T-cell (primary cell): ENCODE measurements around the gene TSPAN14. TPM values are rescaled to one million over a fixed set of nuclear protein-coding genes. Genes with fewer than 3 reads are reported as not detected.
A peak's percentile ranks its signal among the peaks of the same experiment; 100 is the strongest.

Experiments
- ATAC-seq, 4 experiments: fragments of 200-7000 bp in 3 of 4; fragments of 150-1000 bp in 1 of 4; cut with Tn5 transposase; replicated peaks in 1 of 4; 1 replicate in 3 of 4; 2 replicates in 1 of 4; pipeline ENCODE4 v1.10.0; 2021; ENCODE audit warnings: moderate library complexity in 3 of 4, mild to moderate bottlenecking in 2 of 4, moderate number of reproducible peaks in 1 of 4
- CTCF ChIA-PET, 2 donors: fragments of 300-600 bp; sonication (Branson Sonifier 250); formaldehyde crosslinking; loops; one replicate each; lab custom pipeline; 2022; ENCODE audit warnings: antibody characterized with exemption in 2 of 2; lab: Charles Lee
- POLR2A ChIA-PET, 2 donors: fragments of 300-600 bp; sonication (Branson Sonifier 250); formaldehyde crosslinking; loops; one replicate each; lab custom pipeline; 2022; ENCODE audit warnings: antibody characterized with exemption in 2 of 2; lab: Charles Lee
- DNase-seq, 35 experiments: peaks; one replicate each; pipeline versions ENCODE4 v3.0.0 to v3.0.0-alpha.2; 2013 to 2023
- H3K27ac ChIP-seq: one replicate; pipeline ENCODE4 v1.5.1; 2013; ENCODE audit warnings: low read length
- H3K27me3 ChIP-seq, 2 experiments: replicated peaks in 1 of 2; 1 replicate in 1 of 2; 2 replicates in 1 of 2; pipeline versions ENCODE4 v1.6.1 to v1.7.0; 2013; ENCODE audit warnings: low read length in 1 of 2, mixed read lengths in 1 of 2; ENCODE audit not compliant: control insufficient read depth in 2 of 2, insufficient read depth in 2 of 2; ENCODE audit errors: extremely low read depth in 1 of 2
- H3K36me3 ChIP-seq, 2 donors: 1 replicate in 1 of 2; 2 replicates in 1 of 2; pipeline versions ENCODE4 v1.6.1 to v1.7.0; 2013; ENCODE audit warnings: low read length in 1 of 2; ENCODE audit not compliant: control insufficient read depth in 2 of 2, insufficient read depth in 1 of 2; ENCODE audit errors: extremely low read depth in 1 of 2
- H3K4me1 ChIP-seq, 2 experiments: 1 replicate in 1 of 2; 2 replicates in 1 of 2; pipeline versions ENCODE4 v1.6.1 to v1.7.0; 2013; ENCODE audit warnings: low read length in 2 of 2, mixed read lengths in 1 of 2; ENCODE audit not compliant: insufficient read depth in 2 of 2, control insufficient read depth in 1 of 2; ENCODE audit errors: extremely low read depth in 1 of 2
- H3K4me3 ChIP-seq, 2 donors: 1 replicate in 1 of 2; 2 replicates in 1 of 2; pipeline versions ENCODE4 v1.5.1 to v1.7.0; 2013; ENCODE audit warnings: mild to moderate bottlenecking in 2 of 2, low read length in 1 of 2, moderate library complexity in 1 of 2; ENCODE audit not compliant: control insufficient read depth in 1 of 2; ENCODE audit errors: extremely low read depth in 1 of 2
- H3K9me3 ChIP-seq: 2 replicates; pipeline ENCODE4 v1.7.0; 2013
- H3K27ac Mint-ChIP-seq, 2 donors: one replicate each; pipeline ENCODE4 v1.8.0; 2020 to 2021; ENCODE audit warnings: mild to moderate bottlenecking in 2 of 2, mixed read lengths in 2 of 2
- H3K27me3 Mint-ChIP-seq, 2 donors: one replicate each; pipeline ENCODE4 v1.8.0; 2021 to 2022; ENCODE audit warnings: mixed read lengths in 2 of 2
- H3K36me3 Mint-ChIP-seq: one replicate; pipeline ENCODE4 v1.8.0; 2021; ENCODE audit warnings: mixed read lengths
- H3K4me1 Mint-ChIP-seq, 3 donors: one replicate each; pipeline ENCODE4 v1.8.0; 2020 to 2022; ENCODE audit warnings: mixed read lengths in 3 of 3, mild to moderate bottlenecking in 1 of 3
- H3K4me3 Mint-ChIP-seq, 3 donors: one replicate each; pipeline ENCODE4 v1.8.0; 2020 to 2022; ENCODE audit warnings: mild to moderate bottlenecking in 3 of 3, mixed read lengths in 3 of 3, moderate library complexity in 3 of 3
- H3K9me3 Mint-ChIP-seq, 3 donors: one replicate each; pipeline ENCODE4 v1.8.0; 2020 to 2022; ENCODE audit warnings: mixed read lengths in 3 of 3
- WGBS: methylation state at CpG from one replicate; pipeline ENCODE4 v1.1.5; 2013; ENCODE audit warnings: missing lambda C conversion rate; ENCODE audit not compliant: insufficient coverage; 5-methylcytosine and 5-hydroxymethylcytosine counted together
- total RNA-seq, 35 experiments: library from RNA in 6 of 35; stranded (reverse) in 6 of 35; fragments of 120-200 nt in 1 of 35; gene quantifications; one replicate each; pipeline versions ENCODE4 v1.2.1 to v1.2.4 and lab custom pipeline; 2013 to 2026

TSPAN14 gene
- total RNA-seq, 5 donors from 2014 or later (not counting 1 experiment from before 2014, with no cell fraction given) = 130 to 204 (median 194) TPM

DNA sequence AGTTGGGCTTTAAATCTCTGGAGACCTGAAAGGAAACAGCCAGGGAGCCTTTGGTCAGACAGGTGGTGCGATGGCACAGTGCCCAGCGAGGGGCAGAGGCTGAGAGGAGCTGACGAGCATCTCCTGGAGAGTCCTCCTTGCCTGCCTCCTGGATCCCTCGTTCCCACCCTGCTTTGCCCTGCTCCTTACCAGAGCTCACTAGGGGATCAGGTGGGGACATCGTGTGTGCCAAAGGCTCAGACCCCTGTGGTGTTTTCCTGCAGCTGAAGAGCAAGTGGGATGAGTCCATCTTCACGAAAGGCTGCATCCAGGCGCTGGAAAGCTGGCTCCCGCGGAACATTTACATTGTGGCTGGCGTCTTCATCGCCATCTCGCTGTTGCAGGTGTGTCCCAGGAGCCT lies 61.8 kb downstream of the TSPAN14 start:
- ChIA-PET POLR2A (no interaction called here), CTCF (interaction anchor here in 1 of 2 donors (2.6 kb wide), 1 partner anchor 10 kb away, joined by 10 read pairs; no protein-coding TSS in a partner anchor)
- H3K4me1 ChIP-seq = peaks cover 3 to 24% of the 10 kb centered on the region in 2 experiments
- no peaks in the 10 kb centered on the region for H3K27me3 ChIP-seq
- Mint-ChIP-seq H3K9me3 (no peaks in the 10 kb centered on the region), H3K4me1 (peaks cover 30 to 57% (median 39%) of the 10 kb centered on the region in 3 donors), H3K36me3 (peaks cover 65% of the 10 kb centered on the region), H3K27me3 (no peaks in the 10 kb centered on the region), H3K4me3 (no peak overlapping the region), H3K27ac (peak overlapping the region in 1 of 2 donors; percentile 74)
- H3K9me3 ChIP-seq = no peaks in the 10 kb centered on the region
- H3K27ac ChIP-seq = no peak overlapping the region
- no peak for DNase-seq
- no peak for ATAC-seq
- WGBS = 91% methylated on average over 10 of the region's 12 CpGs
- peaks cover 22 to 97% of the 10 kb centered on the region in 2 donors for H3K36me3 ChIP-seq
- H3K4me3 ChIP-seq = no peak overlapping the region

DNA sequence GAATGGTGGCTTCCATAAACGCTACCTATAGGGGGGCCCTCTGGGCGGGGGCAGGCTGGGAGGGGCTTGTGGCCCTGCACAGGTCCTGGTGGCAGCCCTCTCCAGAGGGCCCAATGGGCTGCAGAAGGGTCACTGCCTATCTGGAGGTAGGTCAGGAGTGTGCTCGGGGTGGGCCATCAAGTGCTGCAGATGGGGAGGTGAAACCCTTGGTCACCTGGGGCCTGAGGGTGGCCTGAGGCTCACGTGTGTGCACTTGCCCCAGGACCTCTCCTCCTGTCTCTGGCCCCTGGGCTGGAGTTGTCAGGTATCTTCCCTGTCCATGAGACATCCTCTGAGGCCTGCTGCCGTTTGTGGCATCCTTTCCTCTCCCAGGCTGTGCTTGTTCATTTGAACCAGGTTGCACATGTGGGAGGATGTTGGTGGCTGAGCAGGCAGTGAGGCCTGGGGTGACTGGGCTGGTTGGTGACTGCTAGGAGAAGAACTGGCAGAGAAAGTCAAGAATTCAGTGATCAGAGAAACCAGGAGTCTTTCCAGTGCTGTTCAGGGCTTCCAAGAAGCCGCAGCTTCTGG lies 62.5 kb downstream of the TSPAN14 start:
- Histone ChIP-seq H3K4me3 (no peak overlapping the region), H3K27me3 (no peaks in the 10 kb centered on the region), H3K9me3 (no peaks in the 10 kb centered on the region), H3K4me1 (peaks cover 0 to 18% of the 10 kb centered on the region in 2 experiments), H3K27ac (no peak overlapping the region), H3K36me3 (peaks cover 24 to 91% of the 10 kb centered on the region in 2 donors)
- Mint-ChIP-seq H3K27ac (peak overlapping the region; percentile 74 to 84), H3K27me3 (no peaks in the 10 kb centered on the region), H3K4me3 (no peak overlapping the region), H3K9me3 (no peaks in the 10 kb centered on the region), H3K36me3 (peaks cover 65% of the 10 kb centered on the region), H3K4me1 (peaks cover 24 to 52% (median 32%) of the 10 kb centered on the region in 3 donors)
- no peak for ATAC-seq
- WGBS = 79% methylated on average over 5 of the region's 6 CpGs
- POLR2A ChIA-PET = no interaction called here
- no peak for DNase-seq
- CTCF ChIA-PET = no interaction called here

- Histone ChIP-seq H3K36me3 (peaks cover 24 to 85% of the 10 kb centered on the region in 2 donors), H3K4me3 (no peak overlapping the region), H3K4me1 (peaks cover 0 to 11% of the 10 kb centered on the region in 2 experiments), H3K27ac (no peak overlapping the region), H3K27me3 (no peaks in the 10 kb centered on the region), H3K9me3 (no peaks in the 10 kb centered on the region)
- 95% methylated on average over 19 of the region's 21 CpGs for WGBS
- Mint-ChIP-seq H3K4me3 (no peak overlapping the region), H3K27ac (peak overlapping the region; percentile 41 to 44), H3K4me1 (peaks cover 26 to 45% (median 26%) of the 10 kb centered on the region in 3 donors), H3K27me3 (no peaks in the 10 kb centered on the region), H3K36me3 (peaks cover 59% of the 10 kb centered on the region), H3K9me3 (no peaks in the 10 kb centered on the region)
- ATAC-seq (no peak), DNase-seq (no peak)
- ChIA-PET POLR2A (interaction anchor here in 1 of 2 donors (0.6 kb wide), 1 partner anchor 34 kb away, joined by 4 read pairs; no protein-coding TSS in a partner anchor), CTCF (no interaction called here)
Measured at GRCh38 chr10:80517416-80518142, 63.5 kb downstream of the TSPAN14 start.

DNA sequence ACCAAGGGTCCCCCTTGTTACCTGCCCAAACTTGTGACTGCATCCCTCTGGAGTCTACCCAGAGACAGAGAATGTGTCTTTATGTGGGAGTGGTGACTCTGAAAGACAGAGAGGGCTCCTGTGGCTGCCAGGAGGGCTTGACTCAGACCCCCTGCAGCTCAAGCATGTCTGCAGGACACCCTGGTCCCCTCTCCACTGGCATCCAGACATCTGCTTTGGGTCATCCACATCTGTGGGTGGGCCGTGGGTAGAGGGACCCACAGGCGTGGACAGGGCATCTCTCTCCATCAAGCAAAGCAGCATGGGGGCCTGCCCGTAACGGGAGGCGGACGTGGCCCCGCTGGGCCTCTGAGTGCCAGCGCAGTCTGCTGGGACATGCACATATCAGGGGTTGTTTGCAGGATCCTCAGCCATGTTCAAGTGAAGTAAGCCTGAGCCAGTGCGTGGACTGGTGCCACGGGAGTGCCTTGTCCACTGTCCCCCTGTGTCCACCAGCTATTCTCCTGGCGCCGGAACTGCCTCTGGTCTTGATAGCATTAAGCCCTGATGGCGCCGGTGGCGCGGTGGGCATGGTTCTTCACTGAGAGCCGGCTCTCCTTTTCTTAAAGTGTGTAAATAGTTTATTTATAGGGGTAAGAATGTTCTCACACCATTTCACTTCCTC lies 64.2 kb downstream of the TSPAN14 start:
- Histone ChIP-seq H3K27me3 (no peaks in the 10 kb centered on the region), H3K4me1 (peaks cover 0 to 11% of the 10 kb centered on the region in 2 experiments), H3K27ac (no peak overlapping the region), H3K36me3 (peaks cover 21 to 78% of the 10 kb centered on the region in 2 donors), H3K4me3 (no peak overlapping the region), H3K9me3 (no peaks in the 10 kb centered on the region)
- Mint-ChIP-seq H3K27ac (peak overlapping the region; percentile 66 to 82), H3K4me1 (peaks cover 29 to 38% (median 30%) of the 10 kb centered on the region in 3 donors), H3K36me3 (peaks cover 59% of the 10 kb centered on the region), H3K27me3 (no peaks in the 10 kb centered on the region), H3K9me3 (no peaks in the 10 kb centered on the region), H3K4me3 (no peak overlapping the region)
- WGBS = 94% methylated on average over 12 of the region's 17 CpGs
- no peak for DNase-seq
- ChIA-PET POLR2A (no interaction called here), CTCF (no interaction called here)
- peak in 1 of 4 experiments; percentile 9 for ATAC-seq

DNA sequence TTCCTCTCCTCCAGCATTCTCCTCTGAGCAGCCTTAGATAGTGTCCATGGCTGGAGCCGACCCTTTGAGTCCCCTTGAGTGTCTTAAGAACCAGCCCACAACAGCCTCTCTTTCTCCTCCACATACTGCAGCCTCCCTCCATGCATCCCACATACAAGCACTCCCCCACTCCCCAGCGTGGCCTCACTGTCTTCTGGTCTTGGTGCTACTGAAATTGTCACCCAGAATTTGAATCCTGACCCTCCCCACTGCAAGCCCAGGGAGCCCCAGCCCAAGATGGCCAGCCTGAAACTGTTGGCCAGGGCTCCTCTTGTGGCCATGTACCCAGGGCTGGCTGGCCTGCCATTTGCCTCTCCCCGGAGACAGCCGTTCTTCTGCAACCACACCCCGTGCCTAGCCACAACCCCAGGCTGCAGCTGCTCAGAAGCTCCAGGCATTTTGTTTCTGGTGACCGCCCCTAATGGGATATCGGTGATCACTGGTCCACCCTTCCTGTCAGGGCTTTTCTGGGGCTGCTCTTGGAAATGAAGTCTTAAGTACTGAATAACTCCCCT lies 64.8 kb downstream of the TSPAN14 start:
- ChIA-PET POLR2A (no interaction called here), CTCF (no interaction called here)
- H3K4me1 ChIP-seq = peaks cover 0 to 13% of the 10 kb centered on the region in 2 experiments
- Mint-ChIP-seq H3K4me1 (peaks cover 34 to 41% (median 34%) of the 10 kb centered on the region in 3 donors), H3K27me3 (no peaks in the 10 kb centered on the region), H3K9me3 (no peaks in the 10 kb centered on the region), H3K4me3 (no peak overlapping the region), H3K36me3 (peaks cover 54% of the 10 kb centered on the region), H3K27ac (peak overlapping the region; percentile 66 to 82)
- peaks cover 21 to 72% of the 10 kb centered on the region in 2 donors for H3K36me3 ChIP-seq
- 86% methylated on average over 5 of the region's 7 CpGs for WGBS
- no peaks in the 10 kb centered on the region for H3K9me3 ChIP-seq
- no peak overlapping the region for H3K4me3 ChIP-seq
- H3K27ac ChIP-seq = no peak overlapping the region
- ATAC-seq (no peak), DNase-seq (no peak)
- H3K27me3 ChIP-seq = no peaks in the 10 kb centered on the region
